Measurements from ENCODE around the gene ELMOD2.

The ELMOD2 gene

DNA sequence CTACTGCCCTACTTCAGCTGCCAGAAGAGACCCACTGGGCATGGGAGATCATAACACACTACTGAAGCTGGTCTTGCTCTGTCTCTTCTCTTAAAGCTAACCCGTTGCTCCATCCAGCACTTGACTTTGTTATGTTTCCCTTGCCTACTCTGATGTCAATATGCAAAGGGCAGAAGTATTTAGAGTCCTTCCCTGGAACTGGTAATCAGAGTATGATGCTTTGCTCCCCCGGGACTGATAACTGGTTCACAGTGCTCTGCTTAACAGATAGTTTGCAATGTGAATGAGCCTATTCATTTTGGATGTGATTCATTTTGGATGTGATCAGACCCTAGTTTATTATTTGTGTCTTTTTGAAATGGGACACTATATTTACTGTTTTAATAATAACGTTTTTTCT, 57.1 kb downstream of the ELMOD2 start:
- no peaks in the 10 kb centered on the region for H3K36me3 ChIP-seq (ENCODE audit: control insufficient read depth, insufficient read depth, low read length)
- H3K4me3 ChIP-seq (ENCODE audit: extremely low read depth, insufficient read depth, low read length, poor library complexity, severe bottlenecking): no peak overlapping the region
- 68 to 92% methylated on average over 2 of the region's 3 CpGs for WGBS, 2 experiments (ENCODE audit: insufficient coverage in 2 of 2)
- H3K4me1 ChIP-seq (ENCODE audit: control insufficient read depth, insufficient read depth, low read length, poor library complexity, severe bottlenecking): no peaks in the 10 kb centered on the region
- H3K27ac ChIP-seq (ENCODE audit: low read depth, low read length, severe bottlenecking): no peak overlapping the region
- no peaks in the 10 kb centered on the region for H3K9me3 ChIP-seq (ENCODE audit: control insufficient read depth, low read length)

- Histone ChIP-seq H3K4me3 (ENCODE audit: extremely low read depth, insufficient read depth, low read length, poor library complexity, severe bottlenecking) (no peak overlapping the region), H3K9me3 (ENCODE audit: control insufficient read depth, low read length) (no peaks in the 10 kb centered on the region), H3K27ac (ENCODE audit: low read depth, low read length, severe bottlenecking) (no peak overlapping the region), H3K36me3 (ENCODE audit: control insufficient read depth, insufficient read depth, low read length) (no peaks in the 10 kb centered on the region), H3K4me1 (ENCODE audit: control insufficient read depth, insufficient read depth, low read length, poor library complexity, severe bottlenecking) (no peaks in the 10 kb centered on the region)
- no CpG with 5 or more reads among the region's 1 CpG for WGBS, 2 experiments (ENCODE audit: insufficient coverage in 2 of 2)
Measured at GRCh38 chr4:140584439-140584838, 60.5 kb downstream of the ELMOD2 start.

DNA sequence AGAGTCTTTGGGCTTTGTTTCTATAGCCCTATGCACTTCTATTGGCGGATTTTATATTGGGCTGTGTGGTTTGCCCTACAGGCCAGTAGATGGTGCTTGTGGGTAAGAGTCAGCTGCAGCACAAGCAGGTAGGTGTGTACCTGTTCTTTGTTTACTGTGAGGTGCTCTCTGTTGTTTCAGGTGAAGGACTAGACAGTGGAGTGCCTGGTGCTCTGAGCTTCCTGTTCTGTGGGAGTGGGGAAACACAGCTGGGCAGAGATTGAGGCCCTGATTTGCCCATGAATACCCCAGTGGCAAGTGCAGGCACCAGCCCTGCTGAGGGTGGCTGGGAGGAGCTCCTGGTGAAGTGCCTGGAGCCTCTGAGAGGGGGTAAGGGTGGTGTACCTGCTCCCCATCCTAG, 71.1 kb downstream of the ELMOD2 start:
- Histone ChIP-seq H3K9me3 (ENCODE audit: control insufficient read depth, low read length) (no peaks in the 10 kb centered on the region), H3K36me3 (ENCODE audit: control insufficient read depth, insufficient read depth, low read length) (no peaks in the 10 kb centered on the region), H3K4me1 (ENCODE audit: control insufficient read depth, insufficient read depth, low read length, poor library complexity, severe bottlenecking) (no peaks in the 10 kb centered on the region), H3K27ac (ENCODE audit: low read depth, low read length, severe bottlenecking) (no peak overlapping the region), H3K4me3 (ENCODE audit: extremely low read depth, insufficient read depth, low read length, poor library complexity, severe bottlenecking) (no peak overlapping the region)
- WGBS, 2 experiments (ENCODE audit: insufficient coverage in 2 of 2): 33% methylated on average over 1 of the region's 1 CpG; no CpG with 5 or more reads in 1 of the 2 experiments

DNA sequence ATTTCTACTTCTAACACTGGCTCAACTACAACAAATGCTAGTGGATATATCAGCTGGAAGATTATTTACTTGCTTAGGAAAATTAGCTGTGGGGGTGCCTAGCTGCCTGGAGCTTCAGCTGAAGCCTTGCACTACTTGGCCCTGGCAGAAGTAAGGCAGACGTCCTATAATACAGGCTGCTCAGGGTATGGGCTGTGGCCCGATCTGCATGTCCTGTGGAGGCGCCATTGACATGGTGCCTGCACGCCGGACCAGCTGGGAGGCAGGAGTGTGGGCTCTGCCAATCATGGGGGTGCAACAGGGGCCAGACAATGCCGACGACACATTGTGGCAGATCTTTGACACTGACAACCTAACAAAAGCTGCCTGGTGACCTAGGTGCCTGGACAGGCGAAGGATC, 76.4 kb downstream of the ELMOD2 start:
- H3K27ac ChIP-seq (ENCODE audit: low read depth, low read length, severe bottlenecking): no peak overlapping the region
- H3K4me1 ChIP-seq (ENCODE audit: control insufficient read depth, insufficient read depth, low read length, poor library complexity, severe bottlenecking): no peaks in the 10 kb centered on the region
- H3K9me3 ChIP-seq (ENCODE audit: control insufficient read depth, low read length): no peaks in the 10 kb centered on the region
- H3K4me3 ChIP-seq (ENCODE audit: extremely low read depth, insufficient read depth, low read length, poor library complexity, severe bottlenecking): no peak overlapping the region
- H3K36me3 ChIP-seq (ENCODE audit: control insufficient read depth, insufficient read depth, low read length): no peaks in the 10 kb centered on the region
- WGBS, 2 experiments (ENCODE audit: insufficient coverage in 2 of 2): 87 to 92% methylated on average over 8 of the region's 8 CpGs

- Histone ChIP-seq H3K4me1 (ENCODE audit: control insufficient read depth, insufficient read depth, low read length, poor library complexity, severe bottlenecking) (no peaks in the 10 kb centered on the region), H3K9me3 (ENCODE audit: control insufficient read depth, low read length) (no peaks in the 10 kb centered on the region), H3K36me3 (ENCODE audit: control insufficient read depth, insufficient read depth, low read length) (no peaks in the 10 kb centered on the region), H3K27ac (ENCODE audit: low read depth, low read length, severe bottlenecking) (no peak overlapping the region), H3K4me3 (ENCODE audit: extremely low read depth, insufficient read depth, low read length, poor library complexity, severe bottlenecking) (no peak overlapping the region)
- WGBS, 2 experiments (ENCODE audit: insufficient coverage in 2 of 2): 50 to 90% methylated on average over 1 to 2 of the region's 2 CpGs
Measured at GRCh38 chr4:140602714-140603113, 78.7 kb downstream of the ELMOD2 start.

DNA sequence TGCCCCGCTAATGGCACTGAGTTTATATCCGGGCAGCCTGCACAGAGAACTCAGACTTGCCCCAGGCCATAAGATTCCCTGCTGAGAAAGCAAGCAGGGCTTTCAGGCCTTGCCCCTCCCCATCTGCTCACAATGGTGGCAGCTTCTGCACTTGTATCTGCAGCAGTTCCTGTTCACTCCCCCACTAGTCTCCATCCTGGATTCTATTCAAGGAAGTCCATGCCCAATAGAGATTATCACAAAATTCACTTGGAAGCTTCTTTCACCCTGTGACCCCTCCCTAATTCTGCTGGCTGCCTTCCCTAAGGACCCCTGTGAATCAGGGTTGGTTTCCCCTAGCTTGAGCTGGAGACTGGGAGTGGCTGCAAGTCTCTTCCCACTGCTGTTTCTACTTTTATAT, 79.3 kb downstream of the ELMOD2 start:
- Histone ChIP-seq H3K9me3 (ENCODE audit: control insufficient read depth, low read length) (no peaks in the 10 kb centered on the region), H3K4me3 (ENCODE audit: extremely low read depth, insufficient read depth, low read length, poor library complexity, severe bottlenecking) (no peak overlapping the region), H3K36me3 (ENCODE audit: control insufficient read depth, insufficient read depth, low read length) (no peaks in the 10 kb centered on the region), H3K27ac (ENCODE audit: low read depth, low read length, severe bottlenecking) (no peak overlapping the region), H3K4me1 (ENCODE audit: control insufficient read depth, insufficient read depth, low read length, poor library complexity, severe bottlenecking) (no peaks in the 10 kb centered on the region)
- 53 to 89% methylated on average over 2 of the region's 2 CpGs for WGBS, 2 experiments (ENCODE audit: insufficient coverage in 2 of 2)

Measured in mesodermal cell (in vitro differentiated cells).